Spleen (tissue), 11 donors: ENCODE data around the gene HAPLN1. TPM values are rescaled to one million over a fixed set of nuclear protein-coding genes. Genes with fewer than 3 reads are reported as not detected.

Experiments
- DNase-seq: peaks from one replicate; pipeline ENCODE4 v3.0.0-alpha.2; 2020
- H3K27ac ChIP-seq, 8 donors: fragments of 200-600 bp; sonication (generic) in 7 of 8; 1 replicate in 4 of 8; 2 replicates in 4 of 8; pipeline versions ENCODE4 v1.5.0 to v1.8.0; 2016 to 2021; ENCODE audit warnings: inconsistent platforms in 4 of 8, mild to moderate bottlenecking in 4 of 8, moderate library complexity in 1 of 8
- H3K27me3 ChIP-seq, 7 donors: fragments of 200-600 bp; sonication (generic) in 6 of 7; replicated peaks in 1 of 7; 1 replicate in 4 of 7; 2 replicates in 3 of 7; pipeline versions ENCODE4 v1.5.0 to v1.8.0; 2016 to 2021; ENCODE audit warnings: inconsistent platforms in 3 of 7, mild to moderate bottlenecking in 1 of 7
- H3K36me3 ChIP-seq, 6 donors: fragments of 200-600 bp; sonication (generic) in 5 of 6; 1 replicate in 4 of 6; 2 replicates in 2 of 6; pipeline versions ENCODE4 v1.5.0 to v1.8.0; 2016 to 2021; ENCODE audit warnings: inconsistent platforms in 2 of 6
- H3K4me1 ChIP-seq, 6 donors: fragments of 200-600 bp; sonication (generic) in 5 of 6; 1 replicate in 3 of 6; 2 replicates in 3 of 6; pipeline versions ENCODE4 v1.5.0 to v1.8.0; 2016 to 2021; ENCODE audit warnings: inconsistent platforms in 3 of 6
- H3K4me3 ChIP-seq, 8 donors: fragments of 200-600 bp; sonication (generic) in 7 of 8; 1 replicate in 4 of 8; 2 replicates in 4 of 8; pipeline versions ENCODE4 v1.5.0 to v1.8.0; 2016 to 2021; ENCODE audit warnings: inconsistent platforms in 4 of 8, mild to moderate bottlenecking in 4 of 8, moderate library complexity in 2 of 8
- H3K9me3 ChIP-seq, 8 donors: fragments of 200-600 bp; sonication (generic) in 7 of 8; 1 replicate in 4 of 8; 2 replicates in 4 of 8; pipeline versions ENCODE4 v1.5.0 to v1.8.0; 2016 to 2021; ENCODE audit warnings: inconsistent platforms in 4 of 8
- CTCF ChIP-seq, 11 experiments: fragments of 200-600 bp in 7 of 11; fragments of 450-650 bp in 4 of 11; sonication (generic) in 4 of 11; IDR thresholded peaks in 8 of 11; conservative IDR thresholded peaks in 3 of 11; 1 replicate in 7 of 11; 2 replicates in 4 of 11; pipeline versions ENCODE4 v1.4.0 to v1.8.0; 2016 to 2021; ENCODE audit warnings: antibody characterized with exemption in 11 of 11, inconsistent platforms in 4 of 11, mild to moderate bottlenecking in 1 of 11
- POLR2A ChIP-seq, 3 donors: fragments of 450-650 bp; IDR thresholded peaks; one replicate each; pipeline ENCODE4 v1.5.1; 2017; ENCODE audit warnings: antibody characterized with exemption in 3 of 3, mild to moderate bottlenecking in 1 of 3
- POLR2AphosphoS5 ChIP-seq, 3 donors: sonication (generic); formaldehyde crosslinking; IDR thresholded peaks; one replicate each; pipeline ENCODE4 v1.5.1; 2017; ENCODE audit warnings: antibody characterized with exemption in 3 of 3
- WGBS, 5 donors: extraction: QIAGEN DNeasy Blood & Tissue Kit in 3 of 5; methylation state at CpG; one replicate each; pipeline versions ENCODE4 v1.1.5 to v1.1.7; 2013 to 2018; 5-methylcytosine and 5-hydroxymethylcytosine counted together
- intact Hi-C: fragments of 100-400 bp; cut with DNase I; formaldehyde crosslinking; loops from one replicate; pipeline ENCODE4 v1.15.0; 2023; ENCODE audit warnings: low total_unique reads
- polyA plus RNA-seq, 3 donors: library from polyadenylated mRNA; stranded (reverse); fragments of 200-250 nt; gene quantifications; one replicate each; pipeline ENCODE4 v1.2.1, GENCODE V29; 2013
- total RNA-seq, 7 donors: library from RNA; depleted of rRNA in 3 of 7; stranded (reverse); fragments of >200 nt in 3 of 7; fragmentation: NEBNext Ultra II Directional in 4 of 7; extraction: Animal tissue kit (Norgen Biotek cat#: 25700) in 4 of 7; gene quantifications; one replicate each; pipeline versions ENCODE4 v1.1.0 to v1.2.1, GENCODE V29; 2016 to 2021
- donor health status: healthy with polysubstance abuse.
- donor health status: DM: no; HTN: no; CAD: no; lungs with moderate emphysema.
- donor health status: DM: no; HTN: no; CAD: no.
- donor health status: Bipolar disorder and iron deficiency.
- donor health status: healthy.
- donor health status: DM: no; HTN: no; CAD: no.
- donor health status: DM: yes; HTN: yes; CAD: no.

HAPLN1 gene
- total and polyA plus RNA-seq, 10 donors = not detected

- no peaks in the 10 kb centered on the region for H3K36me3 ChIP-seq
- WGBS, 5 donors = 19 to 42% (median 29%) methylated on average over 2 of the region's 2 CpGs
- no peaks in the 10 kb centered on the region for H3K4me1 ChIP-seq
- no peak overlapping the region for H3K4me3 ChIP-seq
- H3K27ac ChIP-seq = no peak overlapping the region
- no peaks in the 10 kb centered on the region for H3K27me3 ChIP-seq
- intact Hi-C loops = no loop called here
- TF ChIP-seq POLR2A (IDR thresholded peaks at IDR 0.05) (no peak), POLR2AphosphoS5 (IDR thresholded peaks at IDR 0.05) (no peak), CTCF (IDR thresholded peaks at IDR 0.05 in 8 of 11, conservative IDR thresholded peaks at IDR 0.05 in 3 of 11) (no peak)
- H3K9me3 ChIP-seq = no peaks in the 10 kb centered on the region
- no peak for DNase-seq
These were observed 11.0 kb upstream of the HAPLN1 start for GRCh38 chr5:83731638-83732037.

- H3K36me3 ChIP-seq = no peaks in the 10 kb centered on the region
- no peak for DNase-seq
- no peaks in the 10 kb centered on the region for H3K9me3 ChIP-seq
- TF ChIP-seq CTCF (IDR thresholded peaks at IDR 0.05 in 8 of 11, conservative IDR thresholded peaks at IDR 0.05 in 3 of 11) (no peak), POLR2AphosphoS5 (IDR thresholded peaks at IDR 0.05) (no peak), POLR2A (IDR thresholded peaks at IDR 0.05) (no peak)
- H3K4me3 ChIP-seq = no peak overlapping the region
- intact Hi-C loops = loop anchor here (10.0 kb wide), 1 partner anchor 525 kb away; no protein-coding TSS in a partner anchor
- no peak overlapping the region for H3K27ac ChIP-seq
- H3K27me3 ChIP-seq = peaks cover 0 to 6% (median 0%) of the 10 kb centered on the region in 7 donors
- no peaks in the 10 kb centered on the region for H3K4me1 ChIP-seq
These were observed 8.7 kb upstream of the HAPLN1 start for GRCh38 chr5:83729362-83729761.

DNA sequence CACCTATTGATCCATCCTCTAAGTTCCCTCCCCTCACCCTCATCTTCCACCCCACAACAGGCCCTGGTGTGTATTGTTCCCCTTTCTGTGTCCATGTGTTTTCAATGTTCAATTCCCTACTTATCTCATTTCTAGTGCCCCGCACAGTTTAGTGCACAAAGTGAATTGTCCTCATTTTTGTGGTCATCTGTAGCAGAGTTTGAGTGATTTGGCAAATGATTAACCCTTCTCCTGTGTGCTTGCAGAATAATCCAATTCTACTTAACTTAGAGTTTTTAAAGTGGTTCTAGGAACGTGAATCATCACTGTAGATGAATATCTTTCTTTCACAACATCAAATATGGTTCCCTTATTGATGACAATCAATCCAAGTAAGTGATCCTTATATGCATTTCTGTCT, 6.3 kb upstream of the HAPLN1 start:
- TF ChIP-seq POLR2AphosphoS5 (IDR thresholded peaks at IDR 0.05) (no peak), POLR2A (IDR thresholded peaks at IDR 0.05) (no peak), CTCF (IDR thresholded peaks at IDR 0.05 in 8 of 11, conservative IDR thresholded peaks at IDR 0.05 in 3 of 11) (no peak)
- DNase-seq = no peak
- Histone ChIP-seq H3K27ac (no peak overlapping the region), H3K27me3 (peaks cover 4 to 30% (median 19%) of the 10 kb centered on the region in 7 donors), H3K36me3 (no peaks in the 10 kb centered on the region), H3K4me3 (no peak overlapping the region), H3K9me3 (no peaks in the 10 kb centered on the region), H3K4me1 (peaks cover 7 to 9% (median 8%) of the 10 kb centered on the region in 6 donors)
- WGBS, 5 donors = 59 to 81% (median 77%) methylated on average over 2 of the region's 2 CpGs
- intact Hi-C loops = loop anchor here (10.0 kb wide), 1 partner anchor 528 kb away; no protein-coding TSS in a partner anchor

GRCh38 chr5:83724935-83725334, 4.3 kb upstream of the HAPLN1 start:
- no peak overlapping the region for H3K4me3 ChIP-seq
- H3K4me1 ChIP-seq = peaks cover 9 to 19% (median 10%) of the 10 kb centered on the region in 6 donors
- no peak for DNase-seq
- H3K9me3 ChIP-seq = no peaks in the 10 kb centered on the region
- intact Hi-C loops = loop anchor here (10.0 kb wide), 1 partner anchor 530 kb away; no protein-coding TSS in a partner anchor
- H3K27me3 ChIP-seq = peaks cover 4 to 50% (median 31%) of the 10 kb centered on the region in 7 donors
- H3K27ac ChIP-seq = no peak overlapping the region
- WGBS, 5 donors = 52 to 73% (median 64%) methylated on average over 2 of the region's 2 CpGs
- no peaks in the 10 kb centered on the region for H3K36me3 ChIP-seq
- no peak for TF ChIP-seq CTCF (IDR thresholded peaks at IDR 0.05 in 8 of 11, conservative IDR thresholded peaks at IDR 0.05 in 3 of 11)
- TF ChIP-seq POLR2AphosphoS5 (IDR thresholded peaks at IDR 0.05) = no peak
- no peak for TF ChIP-seq POLR2A (IDR thresholded peaks at IDR 0.05)
